Motor neuron (in vitro differentiated cells): ENCODE measurements around the gene TMEM123. TPM values are rescaled to one million over a fixed set of nuclear protein-coding genes. Genes with fewer than 3 reads are reported as not detected.
"Not testable (repeated sequence)": the region's sequence is repeated elsewhere in the genome, so short reads cannot be mapped to it uniquely, and the experiment has no call there.

Experiments
- ATAC-seq, 8 experiments: fragments of 200-7000 bp; cut with Tn5 transposase; replicated peaks in 6 of 8; 2 replicates each; pipeline ENCODE4 v1.8.0; 2021; ENCODE audit warnings: mild to moderate bottlenecking in 8 of 8, moderate library complexity in 8 of 8
- H3K27ac ChIP-seq, 2 donors: fragments of 250-450 bp; sonication (Bioruptor Pico); 2 replicates each; pipeline ENCODE4 v1.9.0; 2021; ENCODE audit warnings: antibody characterized with exemption in 2 of 2, mild to moderate bottlenecking in 2 of 2, moderate library complexity in 1 of 2
- H3K4me1 ChIP-seq, 2 donors: fragments of 250-450 bp; sonication (Bioruptor Pico); replicated peaks in 1 of 2; 2 replicates each; pipeline ENCODE4 v1.6.1; 2021; ENCODE audit warnings: antibody characterized with exemption in 2 of 2, mild to moderate bottlenecking in 2 of 2, moderate library complexity in 1 of 2
- H3K4me3 ChIP-seq, 5 donors: fragments of 250-450 bp; sonication (Bioruptor Pico); 2 replicates each; pipeline ENCODE4 v1.9.0; 2021; ENCODE audit warnings: antibody characterized with exemption in 5 of 5, mild to moderate bottlenecking in 5 of 5, moderate library complexity in 4 of 5
- WGBS, 10 experiments: fragments of 450-650 bp; shearing (Covaris generic); methylation state at CpG; one replicate each; pipeline ENCODE4 v1.0.0; 2022; 5-methylcytosine and 5-hydroxymethylcytosine counted together
- in situ Hi-C, 9 experiments: fragments of 400-800 bp; cut with MboI; loops; one replicate each; pipeline ENCODE4 v1.15.0; 2021; ENCODE audit warnings: low sequenced_read_pairs in 9 of 9, low pct_unique_long_range_greater_than_20kb in 2 of 9; ENCODE audit not compliant: unreplicated experiment in 9 of 9
- total RNA-seq, 8 experiments: library from RNA; unstranded; fragments of 300-600 nt; gene quantifications; 2 replicates each; pipeline versions ENCODE4 v1.2.3 to v1.2.4, GENCODE V29; 2022

TMEM123 gene
- total RNA-seq, 8 experiments from 2014 or later = 18.3 to 123 (median 60.0) TPM

DNA sequence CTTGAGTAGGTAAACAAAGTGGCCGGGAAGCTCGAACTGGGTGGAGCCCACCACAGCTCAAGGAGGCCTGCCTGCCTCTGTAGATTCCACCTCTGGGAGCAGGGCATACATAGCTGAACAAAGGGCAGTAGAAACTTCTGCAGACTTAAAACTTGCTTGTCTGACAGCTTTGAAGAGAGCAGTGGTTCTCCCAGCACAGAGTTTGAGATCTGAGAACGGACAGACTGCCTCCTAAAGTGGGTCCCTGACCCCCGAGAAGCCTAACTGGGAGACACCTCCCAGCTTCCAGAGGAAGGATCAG lies 13.6 kb downstream of the TMEM123 start:
- ATAC-seq, H3K27ac ChIP-seq, H3K4me1 ChIP-seq, H3K4me3 ChIP-seq, in situ Hi-C loops: not testable (repeated sequence)
- 80 to 83% methylated on average over 1 to 2 of the region's 4 CpGs; no CpG with 5 or more reads in 8 of the 10 experiments for WGBS, 10 experiments

DNA sequence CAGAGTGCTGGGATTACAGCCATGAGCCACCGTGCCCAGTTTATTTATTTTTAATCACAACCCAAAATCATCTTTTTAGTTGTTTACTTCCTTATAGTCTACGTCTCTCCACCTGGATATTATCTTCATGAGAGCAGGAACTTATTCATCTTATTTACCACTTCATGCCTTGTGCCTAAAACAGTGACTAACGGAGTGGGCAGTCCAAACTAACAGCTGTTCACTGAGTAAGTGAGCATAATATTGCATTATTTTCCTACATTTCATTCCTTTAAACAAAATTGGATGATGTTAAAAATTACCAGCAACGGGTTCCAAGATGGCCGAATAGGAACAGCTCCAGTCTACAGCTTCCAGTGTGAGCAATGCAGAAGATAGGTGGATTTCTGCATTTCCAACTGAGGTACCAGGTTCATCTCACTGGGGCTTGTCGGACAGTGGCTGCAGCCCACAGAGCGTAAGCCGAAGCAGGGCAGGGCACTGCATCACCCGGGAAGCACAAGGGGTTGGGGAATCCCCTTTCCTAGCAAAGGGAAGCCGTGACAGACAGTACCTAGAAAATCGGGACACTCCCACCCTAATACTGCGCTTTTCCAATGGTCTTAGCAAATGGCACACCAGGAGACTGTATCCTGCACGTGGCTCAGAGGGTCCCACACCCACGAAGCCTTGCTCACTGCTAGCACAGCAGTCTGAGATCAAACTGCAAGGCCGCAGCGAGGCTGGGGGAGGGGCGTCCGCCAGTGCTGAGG lies 14.1 kb downstream of the TMEM123 start:
- Histone ChIP-seq H3K27ac (no peak overlapping the region), H3K4me3 (no peak overlapping the region), H3K4me1 (no peaks in the 10 kb centered on the region)
- no peak for ATAC-seq
- in situ Hi-C loops = no loop called here
- WGBS, 10 experiments = 57 to 100% (median 89%) methylated on average over 1 to 7 of the region's 18 CpGs

GRCh38 chr11:102437727-102438126 lies 14.8 kb downstream of the TMEM123 start:
- H3K4me3 ChIP-seq = no peak overlapping the region
- H3K4me1 ChIP-seq = no peaks in the 10 kb centered on the region
- WGBS, 10 experiments = 40 to 100% (median 94%) methylated on average over 1 to 2 of the region's 2 CpGs; no CpG with 5 or more reads in 1 of the 10 experiments
- no peak for ATAC-seq
- in situ Hi-C loops = no loop called here
- no peak overlapping the region for H3K27ac ChIP-seq

DNA sequence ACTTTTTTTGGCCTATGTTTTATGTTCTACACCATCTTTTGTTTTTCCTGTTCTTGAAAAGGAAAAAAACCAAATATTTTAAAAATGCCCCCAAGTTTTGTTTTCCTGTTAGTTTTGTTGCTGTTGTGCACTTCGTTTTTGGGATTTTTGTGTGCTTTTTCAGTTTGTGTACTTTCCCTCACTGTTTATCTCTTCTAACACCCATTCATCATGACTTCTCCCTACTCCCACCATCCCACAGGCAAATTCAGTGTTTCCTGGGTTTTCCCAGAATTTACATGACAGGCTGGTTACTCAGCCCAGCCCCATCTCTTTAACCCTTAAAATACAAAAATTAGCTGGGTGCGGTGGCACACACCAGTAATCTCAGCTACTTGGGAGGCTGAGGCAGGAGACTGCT lies 15.6 kb downstream of the TMEM123 start:
- Histone ChIP-seq H3K4me1 (no peaks in the 10 kb centered on the region), H3K27ac (no peak overlapping the region), H3K4me3 (no peak overlapping the region)
- in situ Hi-C loops = no loop called here
- peak in 2 of 8 experiments; percentile 29 to 32 for ATAC-seq
- 40 to 100% (median 100%) methylated on average over 1 to 2 of the region's 2 CpGs; no CpG with 5 or more reads in 1 of the 10 experiments for WGBS, 10 experiments

DNA sequence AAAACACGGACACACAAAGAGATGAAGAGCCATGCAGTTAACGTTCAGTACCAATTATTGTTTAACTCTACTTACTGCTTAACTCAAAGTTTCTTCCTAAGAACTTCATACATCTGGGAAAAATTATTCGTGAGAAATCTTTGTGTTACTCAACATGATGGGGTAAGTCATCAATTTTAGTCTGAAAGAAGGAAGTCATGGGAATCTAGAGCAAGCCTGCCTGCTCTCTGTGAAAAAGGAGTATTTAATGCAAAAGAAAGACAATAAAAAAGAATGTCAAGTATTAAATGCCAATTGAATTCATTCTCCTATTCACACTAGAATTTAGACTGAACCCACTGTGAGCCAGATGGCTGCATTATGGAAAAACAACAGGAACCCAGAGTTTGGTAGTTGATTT lies 16.0 kb downstream of the TMEM123 start:
- in situ Hi-C loops = no loop called here
- Histone ChIP-seq H3K4me1 (no peaks in the 10 kb centered on the region), H3K4me3 (no peak overlapping the region), H3K27ac (no peak overlapping the region)
- ATAC-seq = peak in 3 of 8 experiments; percentile 20 to 50 (median 36)
- 0 to 100% (median 89%) methylated on average over 2 to 3 of the region's 3 CpGs; no CpG with 5 or more reads in 1 of the 10 experiments for WGBS, 10 experiments

GRCh38 chr11:102435688-102436087 lies 16.9 kb downstream of the TMEM123 start:
- no peak for ATAC-seq
- Histone ChIP-seq H3K4me1 (no peaks in the 10 kb centered on the region), H3K4me3 (no peak overlapping the region), H3K27ac (no peak overlapping the region)
- WGBS, 10 experiments = 71 to 100% (median 100%) methylated on average over 1 to 3 of the region's 3 CpGs; no CpG with 5 or more reads in 1 of the 10 experiments
- in situ Hi-C loops = no loop called here

- H3K4me1 ChIP-seq, in situ Hi-C loops, ATAC-seq, H3K4me3 ChIP-seq, H3K27ac ChIP-seq: not testable (repeated sequence)
- 90 to 100% (median 97%) methylated on average over 1 to 3 of the region's 3 CpGs; no CpG with 5 or more reads in 4 of the 10 experiments for WGBS, 10 experiments
Measured at GRCh38 chr11:102433571-102433970, 19.0 kb downstream of the TMEM123 start.

DNA sequence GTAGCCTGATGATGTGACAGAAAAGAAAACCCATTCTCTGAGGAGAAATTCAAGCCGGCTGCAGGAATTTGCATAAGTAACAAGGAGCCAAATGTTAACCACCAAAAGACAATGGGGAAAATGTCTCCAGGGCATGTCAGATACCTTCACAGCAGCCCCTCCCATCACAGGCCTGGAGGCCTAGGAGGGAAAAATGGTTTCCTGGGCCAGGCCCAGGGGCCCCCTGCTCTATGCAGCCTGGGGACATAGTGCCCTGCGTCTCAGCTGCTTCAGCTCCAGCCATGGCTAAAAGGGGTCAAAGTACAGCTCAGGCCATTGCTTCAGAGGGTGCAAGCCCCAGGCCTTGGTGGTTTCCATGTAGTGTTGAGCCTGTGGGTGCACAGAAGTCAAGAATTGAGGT lies 20.0 kb downstream of the TMEM123 start:
- ATAC-seq, in situ Hi-C loops: not testable (repeated sequence)

GRCh38 chr11:102431404-102431803 lies 21.2 kb downstream of the TMEM123 start:
- WGBS, 10 experiments = 80 to 100% (median 100%) methylated on average over 1 to 2 of the region's 2 CpGs; no CpG with 5 or more reads in 1 of the 10 experiments
- H3K4me3 ChIP-seq = no peak overlapping the region
- no peaks in the 10 kb centered on the region for H3K4me1 ChIP-seq
- ATAC-seq = no peak
- in situ Hi-C loops = no loop called here
- H3K27ac ChIP-seq = no peak overlapping the region

More for the DNA sequence above, 20.0 kb downstream of the TMEM123 start:
- H3K4me3 ChIP-seq, H3K4me1 ChIP-seq, H3K27ac ChIP-seq: not testable (repeated sequence)
- WGBS, 10 experiments = 80 to 100% (median 100%) methylated on average over 1 to 2 of the region's 2 CpGs; no CpG with 5 or more reads in 2 of the 10 experiments

- in situ Hi-C loops = no loop called here
- 62 to 100% (median 79%) methylated on average over 1 to 3 of the region's 3 CpGs for WGBS, 10 experiments
- ATAC-seq = peak in 3 of 8 experiments; percentile 34 to 41 (median 40)
- H3K4me1 ChIP-seq = no peaks in the 10 kb centered on the region
- no peak overlapping the region for H3K27ac ChIP-seq
- no peak overlapping the region for H3K4me3 ChIP-seq
Measured at GRCh38 chr11:102430158-102430836, 22.3 kb downstream of the TMEM123 start.

- 40 to 100% (median 70%) methylated on average over 1 to 4 of the region's 4 CpGs; no CpG with 5 or more reads in 1 of the 10 experiments for WGBS, 10 experiments
- H3K4me3 ChIP-seq = no peak overlapping the region
- in situ Hi-C loops = no loop called here
- H3K27ac ChIP-seq = no peak overlapping the region
- no peaks in the 10 kb centered on the region for H3K4me1 ChIP-seq
- peak in 1 of 8 experiments; percentile 10 for ATAC-seq
Measured at GRCh38 chr11:102429691-102430090, 22.9 kb downstream of the TMEM123 start.

GRCh38 chr11:102429226-102429625 lies 23.3 kb downstream of the TMEM123 start:
- no peak overlapping the region for H3K27ac ChIP-seq

GRCh38 chr11:102428696-102429095 lies 23.9 kb downstream of the TMEM123 start:
- Histone ChIP-seq H3K4me1 (no peaks in the 10 kb centered on the region), H3K27ac (no peak overlapping the region), H3K4me3 (no peak overlapping the region)
- 75 to 100% (median 100%) methylated on average over 1 to 4 of the region's 4 CpGs; no CpG with 5 or more reads in 6 of the 10 experiments for WGBS, 10 experiments
- ATAC-seq = no peak
- in situ Hi-C loops = no loop called here

More at GRCh38 chr11:102429226-102429625, 23.3 kb downstream of the TMEM123 start:
- Histone ChIP-seq H3K4me1 (no peaks in the 10 kb centered on the region), H3K4me3 (no peak overlapping the region)
- no peak for ATAC-seq
- WGBS, 10 experiments = 81 to 100% (median 97%) methylated on average over 1 to 3 of the region's 3 CpGs
- in situ Hi-C loops = no loop called here
